GM21717 (cell line): Measurements from ENCODE around the gene KANSL1.

Experiments used
- ATAC-seq: cut with Tn5 transposase; IDR thresholded peaks from one replicate; pipeline ENCODE4 v1.9.1; 2021; ENCODE audit warnings: mild to moderate bottlenecking, moderate library complexity; ENCODE audit not compliant: unreplicated experiment

The KANSL1 gene

DNA sequence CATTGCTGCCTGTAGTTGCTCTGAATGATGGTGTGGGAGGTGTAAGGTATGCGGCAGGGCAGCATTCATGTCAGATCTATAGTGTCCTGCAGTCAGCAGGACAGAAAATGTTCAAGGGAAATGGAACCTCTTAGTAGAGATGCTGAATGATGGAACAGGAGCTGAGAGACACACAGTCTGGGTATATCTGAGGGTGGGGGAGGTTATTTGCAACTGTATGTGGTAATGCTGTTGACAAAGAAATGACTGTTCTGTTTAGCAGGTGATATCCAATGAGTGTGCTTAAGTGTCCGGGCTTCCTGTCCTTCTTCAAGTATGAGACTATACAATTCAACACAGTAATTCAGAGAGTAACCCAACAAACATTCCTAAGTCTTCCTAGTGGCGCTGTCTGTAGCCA, 147.6 kb downstream of the KANSL1 start:
- ATAC-seq: no peak

DNA sequence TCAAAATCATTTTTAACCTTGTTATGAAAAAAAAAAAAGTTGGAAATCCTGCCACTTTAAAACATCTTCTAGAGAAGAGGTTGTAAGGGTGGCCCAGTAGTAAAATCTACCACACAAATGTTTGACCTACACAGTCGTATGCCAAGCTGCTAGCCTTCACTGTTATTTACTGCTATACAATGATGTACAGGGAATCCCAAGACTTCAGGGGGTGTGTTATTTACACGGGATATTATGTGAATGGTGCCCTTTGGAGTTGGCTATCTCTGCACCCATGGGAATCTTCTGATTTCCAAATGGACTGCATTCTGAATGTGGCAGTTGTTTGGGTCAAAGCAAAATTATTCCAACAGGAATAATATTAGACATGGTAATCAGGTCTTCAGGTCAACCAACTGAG, 148.2 kb downstream of the KANSL1 start:
- ATAC-seq: no peak

DNA sequence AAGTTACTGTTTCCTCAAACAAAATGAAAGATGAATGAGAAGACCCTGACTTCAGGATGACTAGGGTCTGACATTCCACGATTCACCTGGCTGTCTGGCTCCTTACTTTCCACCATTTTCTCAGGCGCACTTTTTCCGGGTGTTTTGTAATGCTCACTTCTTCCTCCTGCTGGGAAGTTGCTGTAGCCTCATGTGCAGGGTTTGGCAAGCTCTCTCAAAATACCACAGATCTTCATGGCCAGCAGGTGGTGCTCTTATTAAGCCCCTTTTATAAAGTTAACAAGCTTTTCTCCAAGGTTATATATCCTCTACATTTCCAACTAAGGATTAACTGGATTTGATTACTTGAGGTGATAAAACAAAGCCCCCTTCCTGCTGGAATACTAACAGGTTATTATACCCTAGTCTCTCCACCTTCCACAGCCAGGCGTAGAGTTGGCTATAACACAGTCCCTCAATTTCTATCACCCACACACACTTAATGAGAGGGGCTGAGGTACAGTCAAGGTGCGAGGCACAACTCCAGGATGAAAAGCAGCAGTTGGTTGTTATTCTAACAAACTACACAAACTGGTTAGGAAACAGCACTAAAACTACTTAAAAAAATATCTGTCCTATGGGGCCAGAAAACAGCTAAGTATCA, 148.8 kb downstream of the KANSL1 start:
- ATAC-seq: no peak

DNA sequence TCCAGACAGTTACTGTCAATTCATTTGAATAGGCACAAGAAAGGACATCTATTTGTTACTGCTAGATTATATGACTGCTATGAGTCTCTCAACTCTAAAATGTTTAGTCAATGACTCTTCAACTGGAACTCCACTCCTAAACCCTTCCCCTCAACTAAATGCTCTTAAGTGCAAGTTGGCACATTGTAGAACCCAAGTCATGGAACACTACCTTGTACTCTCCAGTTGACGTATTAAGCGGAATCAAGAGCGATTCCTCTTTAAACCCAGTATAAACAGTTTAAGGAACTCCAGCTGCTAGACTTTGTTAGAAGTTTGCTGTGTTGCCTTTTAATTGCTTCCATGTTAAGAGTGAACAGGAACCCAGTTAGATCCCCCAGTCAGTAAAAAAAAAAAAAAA, 149.6 kb downstream of the KANSL1 start:
- ATAC-seq: no peak

DNA sequence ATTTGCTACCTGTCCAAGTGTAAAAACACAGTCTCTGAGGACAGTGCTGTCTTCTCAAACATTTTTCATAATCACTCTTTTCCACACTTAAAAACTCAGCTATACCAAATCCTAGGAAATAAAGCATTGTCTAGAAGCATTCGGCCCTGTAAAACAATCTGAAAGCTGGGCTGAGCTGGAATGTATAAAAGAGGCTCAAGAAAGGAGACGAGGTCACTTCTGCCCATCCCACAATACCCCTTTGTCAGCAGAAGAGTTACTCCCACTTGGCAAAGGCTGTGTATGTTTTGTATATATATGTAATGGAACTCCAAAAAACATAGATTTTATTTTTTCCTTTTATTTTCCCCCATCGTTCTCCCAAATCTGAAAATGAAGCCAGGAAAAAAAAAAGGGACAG, 150.3 kb downstream of the KANSL1 start:
- ATAC-seq: no peak

DNA sequence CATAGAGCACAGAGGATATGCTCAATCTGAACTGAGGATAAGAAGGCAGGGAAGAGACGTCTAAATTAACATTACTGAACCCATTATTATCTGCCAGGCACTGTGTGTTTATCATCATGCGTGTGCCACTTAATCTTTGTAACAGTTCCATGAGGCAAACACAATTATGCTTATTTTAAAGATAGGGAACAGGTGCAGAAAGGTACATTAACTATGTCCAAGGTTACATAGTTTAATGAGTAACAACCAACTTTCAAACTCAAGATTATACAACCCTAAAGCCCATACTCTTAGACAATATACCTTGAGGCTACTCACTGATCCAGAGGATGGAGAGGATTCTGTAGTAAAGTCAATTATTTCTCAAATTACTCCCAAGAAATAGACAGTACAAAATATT, 151.0 kb downstream of the KANSL1 start:
- ATAC-seq: no peak

DNA sequence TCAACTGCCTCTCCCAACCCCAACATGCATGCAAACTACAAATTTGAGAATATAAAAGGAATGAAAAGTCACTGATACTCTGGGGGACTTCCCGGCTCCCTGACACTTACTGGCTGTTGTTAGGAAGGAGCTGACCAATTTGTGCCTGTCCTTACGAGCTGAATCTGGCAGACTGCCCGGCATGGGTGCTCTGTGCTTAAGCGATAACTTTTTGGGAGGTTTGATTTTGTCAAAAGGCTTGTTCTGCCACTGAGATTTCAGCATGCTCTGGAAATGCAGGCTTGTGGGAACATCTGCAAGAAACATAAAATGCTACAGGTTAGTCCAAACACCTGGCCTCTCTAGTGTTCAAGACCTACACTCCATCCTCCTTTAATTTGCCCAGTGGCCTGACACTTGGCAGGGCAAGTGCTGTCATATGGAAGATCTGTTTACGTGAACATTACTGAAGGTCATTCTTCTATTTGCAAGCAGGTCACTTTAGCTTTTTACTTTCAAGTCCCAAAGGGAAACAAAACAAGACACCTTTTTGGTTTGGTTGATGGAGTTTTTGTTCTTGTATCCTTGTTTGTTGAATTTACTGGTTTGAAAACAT, 153.5 kb downstream of the KANSL1 start:
- ATAC-seq: no peak

DNA sequence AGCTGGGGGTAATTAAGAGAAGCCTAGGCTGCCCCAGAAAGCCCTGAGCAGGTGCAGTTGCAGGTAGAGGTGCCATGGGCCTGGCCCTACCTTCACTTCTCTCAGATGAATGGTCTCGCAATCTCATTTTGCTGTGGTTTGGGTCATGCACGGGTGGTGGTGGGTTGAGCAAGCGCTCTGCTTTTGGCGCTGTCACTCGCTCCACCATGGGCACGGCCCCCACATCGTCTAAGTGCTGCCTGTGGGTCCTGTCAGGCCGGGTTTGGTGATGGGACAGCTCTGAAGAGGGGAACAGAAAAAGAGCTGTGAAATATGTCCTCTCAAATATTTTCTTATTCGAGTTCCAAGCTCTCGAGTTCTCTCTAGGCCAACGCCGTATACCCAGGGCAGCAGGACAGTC, 154.3 kb downstream of the KANSL1 start:
- ATAC-seq: no peak

DNA sequence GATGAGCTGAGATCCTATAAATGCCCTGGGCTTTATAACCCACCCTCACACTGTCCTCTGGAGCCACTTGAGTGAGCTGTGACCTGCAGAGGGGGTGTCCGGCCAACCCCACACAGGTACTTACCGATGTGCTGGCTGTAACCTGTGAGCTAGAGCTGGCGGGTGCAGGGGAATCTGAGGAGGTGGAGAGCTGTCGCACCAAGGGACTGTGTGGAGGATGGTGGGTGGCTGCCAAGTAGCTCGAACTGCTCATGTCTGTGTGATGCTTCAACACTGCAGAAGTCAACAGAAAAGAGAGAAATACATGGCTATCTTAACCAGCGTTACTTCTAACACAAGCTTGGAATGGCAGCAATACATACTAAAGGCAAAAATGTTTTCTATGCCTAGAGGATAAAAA, 154.8 kb downstream of the KANSL1 start:
- ATAC-seq: no peak

DNA sequence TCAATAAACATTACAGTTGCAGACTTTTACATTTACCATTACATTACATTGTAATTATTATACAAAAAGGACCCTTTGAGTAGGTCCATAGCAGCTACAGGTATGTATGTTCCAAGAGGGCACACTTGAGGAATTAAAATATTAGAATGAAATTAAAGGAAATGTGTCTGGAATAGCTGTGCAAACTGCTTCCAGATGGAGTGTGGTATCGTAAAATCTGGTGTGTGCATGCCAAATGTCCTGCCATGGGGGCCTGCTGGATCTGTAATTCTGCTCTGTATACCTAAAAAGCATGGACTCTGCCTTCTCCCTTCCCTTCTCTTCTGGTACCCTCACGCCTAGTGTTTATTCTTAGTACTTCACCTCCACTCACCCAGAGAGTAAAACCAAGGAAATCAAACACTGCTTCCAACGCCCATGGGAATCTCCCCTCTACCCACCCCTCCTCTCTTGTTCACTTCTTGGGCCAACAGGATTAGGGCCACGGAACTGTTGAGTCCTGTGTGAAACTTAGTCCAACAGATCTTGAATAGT, 155.4 kb downstream of the KANSL1 start:
- ATAC-seq: no peak

DNA sequence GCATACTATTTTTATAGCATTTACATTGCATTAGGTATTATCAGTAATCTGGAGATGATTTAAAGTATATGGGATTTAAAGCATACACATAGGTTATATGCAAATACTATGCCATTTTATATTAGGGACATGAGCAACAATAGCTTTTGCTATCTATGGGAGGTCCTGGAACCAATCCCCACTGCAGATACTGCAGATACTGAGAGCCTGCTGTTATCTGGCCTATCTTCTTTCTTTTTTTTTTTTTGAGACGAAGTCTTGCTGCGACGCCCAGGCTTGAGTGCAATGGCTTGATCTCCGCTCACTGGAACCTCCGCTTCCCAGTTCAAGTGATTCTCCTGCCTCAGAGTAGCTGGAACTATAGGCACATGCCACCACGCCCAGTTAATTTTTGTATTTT, 156.7 kb downstream of the KANSL1 start:
- ATAC-seq: no peak

DNA sequence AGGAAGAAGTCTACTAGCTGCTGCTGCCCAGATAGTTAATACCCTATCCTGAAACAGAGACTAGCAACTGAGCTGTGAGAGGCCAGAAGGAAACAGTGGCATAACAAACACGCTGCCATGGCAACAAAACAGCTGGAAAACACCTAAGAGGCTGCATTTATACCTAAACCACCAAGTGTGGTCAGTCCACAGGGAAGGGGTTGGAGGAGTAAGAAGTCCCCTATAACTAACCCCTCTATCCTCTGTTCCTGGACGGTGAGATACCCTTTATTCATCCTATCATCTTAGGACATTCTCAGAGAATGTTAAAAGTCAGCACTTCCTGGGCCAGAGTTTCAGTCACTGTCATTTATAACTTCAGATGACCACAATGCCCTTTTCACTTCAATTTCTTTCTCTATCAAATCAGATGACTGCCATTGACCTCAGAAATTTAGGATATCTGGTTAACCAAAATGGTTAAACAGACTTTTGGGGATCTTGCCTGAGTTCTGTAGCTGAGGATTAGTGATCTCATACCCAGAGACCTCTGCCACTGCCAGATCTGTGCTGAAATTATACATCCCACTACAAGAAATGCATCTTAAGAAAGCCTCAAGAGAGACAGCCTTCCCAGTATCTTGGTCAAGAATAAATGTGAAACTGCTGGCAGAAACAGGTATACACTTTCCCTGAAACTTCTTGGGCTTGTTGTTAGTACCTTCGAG, 158.0 kb downstream of the KANSL1 start:
- ATAC-seq: no peak

DNA sequence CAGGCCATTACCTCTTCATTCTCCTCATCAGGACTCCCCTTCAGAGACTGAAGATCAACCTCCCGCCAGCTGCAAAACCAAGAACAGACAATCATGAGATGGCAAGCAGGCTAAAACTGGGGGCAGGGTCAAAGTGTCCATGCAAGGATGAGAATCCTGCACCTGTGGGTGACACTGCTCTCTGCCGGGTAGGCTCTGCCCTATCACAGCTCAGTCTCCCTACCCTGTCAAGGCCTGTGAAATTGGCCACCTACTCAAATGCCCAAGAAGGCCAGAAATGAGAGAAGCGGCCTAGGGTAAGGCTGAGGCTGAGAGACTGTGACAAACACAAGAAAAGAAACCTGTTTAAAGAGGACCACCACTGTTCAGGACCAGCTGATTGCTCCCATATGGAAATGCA, 159.8 kb downstream of the KANSL1 start:
- ATAC-seq: no peak

DNA sequence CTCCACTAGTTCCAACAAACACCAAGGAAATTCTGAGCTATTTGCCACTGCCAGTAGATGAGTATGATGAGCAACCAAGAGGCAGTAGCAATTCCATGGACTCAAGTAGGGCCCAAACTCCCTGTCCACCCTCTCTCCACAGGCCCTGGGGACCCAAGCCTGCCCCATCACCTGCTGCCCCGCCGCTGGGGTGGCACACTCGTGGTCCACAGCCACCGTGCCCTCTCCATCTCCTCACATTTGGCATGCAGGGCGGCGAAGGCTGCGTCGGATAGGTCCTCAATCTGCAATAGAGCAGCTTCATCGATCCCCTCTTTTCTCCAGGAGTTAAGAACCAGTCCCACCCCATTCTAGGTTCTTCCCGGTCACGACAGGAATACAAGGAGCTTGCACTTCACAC, 160.3 kb downstream of the KANSL1 start:
- no peak for ATAC-seq

DNA sequence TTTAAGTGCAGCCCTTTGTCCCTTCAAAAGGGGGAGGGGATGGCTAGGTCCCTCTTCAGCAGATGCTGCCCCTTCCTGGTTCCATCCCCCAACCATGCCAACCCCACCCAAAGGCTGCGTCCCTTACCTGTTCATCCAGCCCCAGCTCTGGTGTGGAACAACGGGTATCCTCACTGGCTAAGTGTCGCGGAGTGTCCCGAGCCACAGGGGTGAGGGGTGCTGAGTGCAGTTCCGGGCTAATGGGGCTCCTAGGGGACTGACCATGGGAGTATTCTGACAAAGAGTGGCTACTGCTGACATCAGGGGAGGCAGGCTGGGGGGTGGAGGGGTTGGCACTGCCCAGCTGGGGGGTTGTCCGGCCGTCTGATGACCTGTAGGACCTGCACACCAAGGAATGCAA, 161.3 kb downstream of the KANSL1 start:
- no peak for ATAC-seq

DNA sequence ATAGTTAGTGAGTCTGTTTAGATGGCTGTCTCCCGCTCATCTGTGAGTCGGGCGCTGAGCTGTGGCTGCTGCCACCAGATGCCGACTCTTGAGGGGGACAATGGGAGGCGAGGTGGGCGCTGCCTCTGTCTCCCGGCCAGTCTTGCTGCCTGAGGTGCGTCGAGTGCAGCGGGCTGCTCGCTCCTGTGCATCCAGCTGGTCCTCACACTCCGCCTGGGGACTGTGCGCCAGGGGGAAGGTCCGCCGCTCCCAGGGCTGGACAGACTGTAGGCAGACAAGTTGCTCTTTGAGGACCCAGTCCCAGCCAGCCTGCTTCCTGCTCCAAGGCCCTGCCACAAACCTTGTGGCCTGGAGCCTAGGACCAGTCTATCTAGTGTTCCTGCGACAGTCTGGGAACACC, 161.8 kb downstream of the KANSL1 start:
- no peak for ATAC-seq

DNA sequence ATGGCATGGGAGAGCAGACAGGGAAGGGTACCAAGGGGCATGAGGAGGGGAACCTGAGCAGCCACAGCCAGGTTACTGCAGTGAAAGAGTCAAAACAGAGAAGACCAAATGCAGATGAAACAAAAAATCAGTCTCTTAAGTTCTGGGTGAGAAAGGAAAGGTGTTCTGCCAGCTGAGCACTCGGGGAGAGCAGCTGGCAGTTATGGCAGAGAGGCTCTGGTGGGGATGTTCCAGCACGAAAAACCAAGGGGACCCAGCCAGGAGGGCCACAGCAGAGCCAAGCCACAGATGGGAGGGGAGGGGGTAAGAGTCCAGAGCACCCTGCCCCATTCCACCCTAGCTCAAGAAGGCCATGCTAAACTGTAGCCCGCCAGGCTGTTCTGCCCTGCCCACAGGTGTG, 162.5 kb downstream of the KANSL1 start:
- no peak for ATAC-seq

DNA sequence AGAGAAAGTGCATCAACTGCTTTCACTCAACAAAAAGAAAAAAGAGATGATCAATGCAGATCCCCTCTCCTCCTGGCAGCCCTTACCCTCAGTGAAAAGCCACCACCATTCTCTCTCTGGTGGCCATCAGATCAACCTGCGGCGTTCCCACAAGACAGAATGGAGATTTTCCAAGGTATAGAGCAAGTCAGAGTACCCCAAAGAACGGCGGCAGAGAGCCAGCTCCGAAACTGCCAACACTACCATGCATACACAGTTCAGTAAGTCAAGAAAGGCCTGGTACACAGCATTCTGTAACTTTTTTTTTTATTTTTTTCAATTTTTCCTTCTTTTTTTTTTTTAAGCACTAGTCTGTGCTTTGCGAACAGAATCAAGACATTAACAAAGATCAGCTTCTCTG, 163.6 kb downstream of the KANSL1 start:
- ATAC-seq: no peak

DNA sequence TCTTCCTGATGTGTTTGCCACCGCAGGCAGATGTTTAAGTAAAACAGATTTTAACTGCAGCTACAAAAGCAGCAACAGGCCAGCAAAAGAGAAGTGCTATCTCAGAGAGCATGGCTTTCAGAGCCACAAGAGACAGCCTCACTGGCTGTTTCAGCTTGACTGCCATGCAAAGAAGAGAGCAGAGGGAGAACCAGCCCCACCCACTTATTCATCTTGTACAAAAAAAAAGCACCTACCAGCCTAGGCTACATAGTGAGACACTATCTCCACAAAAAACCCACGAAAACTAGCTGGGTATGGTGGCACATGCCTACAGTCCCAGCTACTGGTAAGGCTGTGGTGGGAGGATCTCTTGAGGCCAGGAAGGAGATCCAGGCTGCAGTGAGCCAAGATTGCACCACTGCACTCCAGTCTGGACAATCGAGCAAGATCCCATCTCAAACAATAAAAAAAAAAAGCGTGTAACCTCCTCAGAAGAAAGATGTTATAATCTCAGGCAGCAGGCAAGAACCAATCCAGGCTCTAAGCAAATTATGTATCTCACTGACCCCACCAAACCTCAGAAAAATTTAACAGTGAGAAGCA, 164.2 kb downstream of the KANSL1 start:
- no peak for ATAC-seq

DNA sequence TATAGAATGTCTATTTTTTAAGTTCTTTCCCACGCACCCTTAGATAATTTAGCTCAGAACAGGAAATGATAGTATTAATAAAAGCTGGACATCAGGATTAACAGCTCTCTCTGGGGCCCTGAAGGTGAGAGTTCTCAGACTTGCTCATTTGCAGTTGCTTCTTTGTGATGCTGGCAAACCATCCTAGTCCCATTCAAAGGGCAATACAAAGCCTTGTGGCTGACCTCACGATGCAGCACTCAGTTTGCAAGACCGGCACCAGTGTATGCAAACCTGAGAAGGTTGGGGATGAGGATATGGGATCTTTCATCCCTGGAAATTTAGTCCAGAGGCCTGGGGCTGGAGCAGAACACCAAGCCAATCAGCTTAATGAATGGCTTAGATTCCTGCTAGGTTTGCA, 164.9 kb downstream of the KANSL1 start:
- no peak for ATAC-seq

DNA sequence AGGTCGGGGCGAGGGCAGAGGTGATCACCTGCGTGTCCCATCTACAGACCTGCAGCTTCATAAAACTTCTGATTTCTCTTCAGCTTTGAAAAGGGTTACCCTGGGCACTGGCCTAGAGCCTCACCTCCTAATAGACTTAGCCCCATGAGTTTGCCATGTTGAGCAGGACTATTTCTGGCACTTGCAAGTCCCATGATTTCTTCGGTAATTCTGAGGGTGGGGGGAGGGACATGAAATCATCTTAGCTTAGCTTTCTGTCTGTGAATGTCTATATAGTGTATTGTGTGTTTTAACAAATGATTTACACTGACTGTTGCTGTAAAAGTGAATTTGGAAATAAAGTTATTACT, 165.3 kb downstream of the KANSL1 start:
- ATAC-seq: no peak
